HG03520 (cell line): ENCODE data around the gene STRN3.
"Not testable (repeated sequence)": the region's sequence is repeated elsewhere in the genome, so short reads cannot be mapped to it uniquely, and the experiment has no call there.

ENCODE experiments used
- ATAC-seq: cut with Tn5 transposase; IDR thresholded peaks from one replicate; pipeline ENCODE4 v1.9.1; 2021; ENCODE audit warnings: mild to moderate bottlenecking, moderate library complexity; ENCODE audit not compliant: unreplicated experiment

STRN3 gene

DNA sequence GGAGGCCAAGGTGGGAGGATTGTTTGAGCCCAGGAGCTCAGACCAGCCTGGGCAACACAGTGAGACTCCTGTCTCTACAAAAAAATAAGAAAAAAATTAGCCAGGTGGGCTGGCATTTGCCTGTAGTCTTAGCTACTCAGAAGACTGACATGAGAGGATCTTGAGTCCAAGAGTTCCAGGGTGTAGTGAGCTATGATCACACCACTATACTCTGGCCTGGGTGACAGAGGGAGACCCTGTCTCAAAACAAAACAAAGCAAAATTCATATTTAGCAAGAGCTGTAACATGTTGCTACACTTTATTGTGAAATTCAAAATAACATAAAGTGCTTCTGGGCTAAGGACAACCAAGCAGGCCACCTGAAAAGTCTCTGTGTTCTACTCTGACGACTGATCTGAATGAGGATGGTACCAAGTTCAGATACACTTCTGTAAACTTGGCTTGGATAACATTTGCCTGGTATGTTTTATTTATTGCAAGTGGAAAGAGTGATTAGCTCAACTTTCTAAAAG lies 11.6 kb upstream of the STRN3 start:
- no peak for ATAC-seq

DNA sequence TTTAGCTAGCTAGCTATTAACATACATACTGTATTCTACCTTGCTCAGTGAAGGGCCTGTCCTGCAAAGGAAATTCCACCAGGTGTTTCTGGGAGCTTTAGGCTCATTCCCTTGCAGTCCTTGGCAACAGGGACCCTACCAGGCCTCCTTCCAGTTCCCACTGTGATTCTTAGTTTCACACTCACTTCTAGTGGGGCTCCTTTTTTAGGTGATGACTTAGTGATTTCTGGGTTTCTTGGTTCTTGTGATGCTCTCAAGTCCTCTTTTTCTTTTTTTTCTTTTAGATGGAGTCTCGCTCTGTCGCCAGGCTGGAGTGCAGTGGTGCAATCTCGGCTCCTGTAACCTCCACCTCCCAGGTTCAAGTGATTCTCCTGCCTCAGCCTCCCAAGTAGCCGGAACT lies 10.4 kb upstream of the STRN3 start:
- ATAC-seq = no peak

DNA sequence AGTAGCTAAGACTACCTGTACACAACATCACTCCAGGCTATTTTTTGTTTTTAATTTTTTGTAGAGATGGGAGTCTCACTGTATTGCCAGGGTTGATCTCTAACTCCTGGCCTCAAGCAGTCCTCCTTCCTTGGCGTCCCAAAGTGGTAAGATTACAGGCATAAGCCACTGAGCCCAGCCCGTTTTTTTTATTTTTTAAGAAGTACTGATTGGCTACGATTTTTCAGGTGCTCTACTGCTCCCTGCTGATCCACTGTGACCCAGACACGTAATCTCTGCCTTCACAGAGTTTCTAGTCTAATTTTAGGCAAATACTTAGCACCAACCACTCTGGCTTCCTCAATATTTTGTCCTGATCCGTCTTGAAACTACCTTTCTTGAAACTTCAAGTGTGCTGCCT lies 4.3 kb upstream of the STRN3 start:
- ATAC-seq = no peak

DNA sequence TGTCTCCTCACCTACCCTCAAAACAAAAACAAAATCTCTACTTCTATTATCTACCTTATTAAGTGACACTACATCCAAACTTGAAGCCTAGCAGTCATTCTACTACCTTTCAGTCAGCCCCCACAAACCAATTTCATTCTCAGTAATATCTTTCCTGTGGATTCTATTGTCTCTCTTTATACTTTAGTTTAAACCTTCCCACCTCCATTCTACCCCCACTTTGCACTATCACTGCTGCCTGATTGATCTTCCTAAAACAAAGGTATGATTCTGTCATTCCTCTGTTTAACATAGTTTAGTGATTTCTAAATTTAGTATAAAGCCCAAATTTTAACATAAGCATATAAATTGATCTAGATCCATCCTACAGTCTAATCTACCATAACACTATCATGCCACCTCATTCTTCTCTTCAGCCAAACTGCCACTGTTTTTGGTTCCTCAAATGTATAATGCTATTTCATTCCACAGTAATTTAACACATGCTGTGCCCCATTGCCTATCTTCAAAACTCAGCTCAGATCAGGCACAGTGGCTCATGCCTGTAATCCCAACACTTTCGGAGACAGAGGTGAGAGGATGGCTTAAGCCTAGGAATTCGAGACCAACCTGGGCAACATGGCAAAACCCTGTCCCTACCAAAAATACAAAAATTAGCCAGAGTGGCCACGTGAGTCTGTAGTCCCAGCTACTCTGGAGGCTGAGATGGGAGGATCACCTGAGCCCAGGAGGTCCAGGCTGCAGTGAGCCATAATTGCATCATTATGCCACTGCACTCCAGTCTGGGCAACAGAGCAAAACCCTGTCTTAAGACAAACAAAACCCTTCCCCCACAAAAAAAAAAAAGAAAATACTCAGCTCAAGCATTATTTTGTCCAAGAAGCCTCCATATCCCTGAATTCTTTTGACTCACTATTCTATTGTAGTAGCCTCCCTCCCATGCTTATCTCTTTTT lies 3.1 kb upstream of the STRN3 start:
- ATAC-seq = no peak

DNA sequence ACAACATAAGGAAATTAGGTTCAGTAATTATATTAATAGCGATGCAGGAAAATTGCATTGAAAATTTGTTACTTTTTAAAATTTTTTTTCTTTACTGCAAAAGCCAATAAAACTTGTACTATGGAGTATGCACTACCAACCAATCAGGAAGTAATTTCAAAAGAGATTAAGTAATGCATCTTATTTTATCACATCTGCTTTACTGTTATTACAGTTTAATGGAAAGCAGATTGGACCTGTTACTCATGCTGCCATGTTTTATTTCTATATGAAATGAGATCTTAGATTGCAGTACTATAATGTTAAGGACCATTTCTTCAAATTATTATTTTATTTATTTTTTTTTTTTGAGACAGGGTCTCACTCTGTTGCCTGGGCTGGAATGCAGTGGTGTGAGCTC lies 1.7 kb upstream of the STRN3 start:
- ATAC-seq = no peak

DNA sequence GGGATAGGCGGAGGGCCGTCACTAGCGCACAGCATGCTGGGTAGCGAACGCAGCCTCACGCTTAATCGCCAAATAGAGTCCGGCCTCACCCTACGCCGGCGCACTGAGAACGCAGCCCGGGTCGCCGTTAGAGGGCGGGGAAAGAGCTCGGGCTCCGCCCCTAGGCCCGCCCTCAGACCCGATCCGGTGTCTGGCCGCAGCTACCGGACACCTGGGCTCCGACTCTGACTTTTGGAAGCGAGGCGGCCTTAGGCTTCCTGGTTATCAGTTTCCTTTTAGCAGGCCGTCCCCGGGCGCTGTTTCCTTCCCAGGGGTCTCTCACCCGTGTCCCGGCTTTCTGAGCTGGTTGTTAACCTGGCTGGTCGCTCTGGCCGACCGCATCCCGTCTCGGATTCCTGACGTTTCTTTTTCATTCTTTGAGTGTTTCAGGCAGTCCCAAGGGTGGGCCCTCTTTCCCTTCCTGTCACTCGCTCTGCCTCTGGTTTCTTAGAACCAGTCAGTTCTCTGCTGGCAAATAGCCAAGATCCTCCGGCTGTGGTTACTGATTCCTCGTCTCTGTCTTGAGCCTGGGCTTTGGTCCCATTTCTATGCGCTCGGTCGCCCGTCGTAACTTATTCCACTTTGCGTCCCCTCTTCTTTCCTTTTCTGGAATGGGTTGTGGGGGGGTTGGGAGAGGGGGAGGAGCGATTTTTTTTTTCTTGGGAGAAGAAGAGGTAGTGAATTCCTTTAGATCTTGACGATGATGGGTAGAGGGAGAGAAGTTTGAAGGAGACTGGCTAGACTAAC lies 464 bp upstream of the STRN3 start:
- peak; percentile 90 for ATAC-seq

DNA sequence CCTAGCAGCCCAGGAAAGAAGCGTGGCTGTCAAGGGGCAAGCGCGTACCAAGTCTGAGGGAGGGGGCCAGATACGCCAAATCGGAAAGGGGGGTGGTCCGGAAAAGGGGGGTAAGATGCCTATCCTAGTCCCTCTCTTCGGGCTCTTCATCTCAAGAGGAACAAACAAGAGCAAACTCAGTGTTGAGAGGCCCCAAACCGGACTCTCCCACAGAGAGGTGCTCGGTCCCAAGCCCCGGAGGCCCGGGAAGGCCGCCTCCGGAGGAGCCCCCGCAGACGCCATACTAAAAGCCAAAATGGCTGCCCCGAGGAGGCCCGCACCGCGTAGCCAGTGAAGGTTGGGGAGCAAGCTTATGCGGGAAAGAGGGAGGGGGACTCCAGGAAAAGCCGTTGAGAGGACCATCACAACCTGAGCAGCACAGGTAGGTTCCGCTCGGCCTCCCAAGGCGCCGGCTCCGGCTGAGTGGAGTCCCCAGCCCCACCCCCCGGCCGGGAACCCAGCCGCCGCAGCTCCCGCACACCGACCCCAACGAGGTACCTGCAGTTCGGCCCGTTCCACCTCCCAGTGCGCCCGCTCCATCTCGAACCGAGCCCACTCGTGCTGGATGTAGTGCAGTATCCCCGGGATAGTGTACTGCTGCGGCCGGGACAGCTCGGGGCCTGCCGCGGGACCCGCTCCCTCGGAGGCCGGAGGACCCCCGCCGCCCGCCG lies 657 bp downstream of the STRN3 start, which contains the start of gene AP4S1:
AP4S1 (plus strand) TSS at position 283 of the 710 bp plus-strand sequence. CDS start 40,548 bp downstream, outside the sequence.
- ATAC-seq = no peak

DNA sequence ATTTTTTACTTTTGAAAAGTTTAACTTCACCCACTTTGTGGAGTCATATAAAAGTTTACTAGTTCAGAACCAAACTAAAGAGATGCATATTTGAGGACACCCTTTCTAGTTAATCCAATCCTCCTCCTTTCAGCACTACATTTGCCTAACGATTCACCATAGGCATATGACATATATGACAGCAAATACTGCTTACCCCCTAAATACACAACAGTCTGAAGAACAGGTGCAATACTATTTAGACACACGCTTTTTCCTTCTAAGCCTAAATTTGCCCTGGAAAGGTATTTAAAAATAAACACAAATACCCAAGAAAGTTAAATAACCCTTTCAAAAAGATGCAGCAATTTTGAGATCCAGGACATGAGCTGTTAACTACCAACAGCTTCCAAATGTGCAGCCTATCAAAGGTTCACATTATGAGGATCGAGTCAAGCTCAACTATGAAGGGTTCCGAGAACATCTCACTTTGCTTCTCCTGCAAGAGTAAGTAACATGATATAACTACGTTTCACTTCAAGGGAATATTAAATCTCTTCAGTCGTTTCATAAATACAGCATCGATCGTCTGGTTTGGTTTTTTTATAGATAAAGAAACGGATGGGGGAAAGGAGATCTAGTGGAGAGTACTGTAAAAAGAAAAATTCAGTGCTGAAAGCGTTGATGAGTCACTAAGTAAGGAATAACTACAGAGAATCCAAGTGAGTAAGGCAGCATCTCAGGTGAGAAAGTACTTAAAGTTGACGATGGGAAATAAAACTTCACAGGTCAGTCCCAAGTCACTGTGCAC lies 1.4 kb downstream of the STRN3 start:
- no peak for ATAC-seq

DNA sequence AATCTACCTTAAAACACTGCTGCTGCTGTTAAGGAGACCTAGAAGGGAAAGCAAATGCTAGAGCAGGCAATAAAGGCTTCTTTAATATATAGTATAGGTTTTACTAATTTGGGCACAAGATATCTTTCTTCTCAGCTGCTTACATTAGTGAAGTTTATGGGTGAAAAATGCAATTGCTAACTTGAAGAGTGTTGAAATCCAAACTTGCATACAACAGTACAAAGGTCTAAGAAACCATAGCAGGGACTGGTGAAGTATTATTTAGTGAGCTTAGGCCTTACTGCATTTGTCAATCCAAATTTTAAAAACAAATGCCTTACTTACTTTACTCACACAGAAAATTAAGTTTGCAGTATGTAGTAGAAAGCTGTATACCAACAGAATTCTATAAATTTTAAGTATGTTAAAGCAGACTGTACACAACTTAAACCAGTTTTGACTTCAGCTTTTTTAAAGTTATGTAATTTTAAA lies 2.1 kb downstream of the STRN3 start:
- ATAC-seq = no peak

DNA sequence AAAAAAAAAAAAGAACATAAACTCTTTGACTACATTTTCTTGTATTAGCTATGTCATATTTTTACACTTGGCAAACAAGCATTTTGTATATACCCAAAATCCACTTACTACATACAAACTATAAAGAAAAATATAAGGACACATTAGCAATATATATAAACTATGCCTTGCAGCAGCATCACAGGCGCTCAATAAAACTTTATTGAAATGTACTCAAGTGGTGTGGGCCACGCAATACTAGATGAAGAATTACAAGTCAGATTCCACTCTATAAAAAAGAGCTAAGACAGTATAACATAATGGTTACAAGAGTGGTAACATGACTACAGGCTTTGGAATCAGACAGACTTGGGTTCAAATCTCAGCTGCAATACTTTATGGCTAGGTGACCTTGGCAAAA lies 3.8 kb downstream of the STRN3 start:
- ATAC-seq = no peak

DNA sequence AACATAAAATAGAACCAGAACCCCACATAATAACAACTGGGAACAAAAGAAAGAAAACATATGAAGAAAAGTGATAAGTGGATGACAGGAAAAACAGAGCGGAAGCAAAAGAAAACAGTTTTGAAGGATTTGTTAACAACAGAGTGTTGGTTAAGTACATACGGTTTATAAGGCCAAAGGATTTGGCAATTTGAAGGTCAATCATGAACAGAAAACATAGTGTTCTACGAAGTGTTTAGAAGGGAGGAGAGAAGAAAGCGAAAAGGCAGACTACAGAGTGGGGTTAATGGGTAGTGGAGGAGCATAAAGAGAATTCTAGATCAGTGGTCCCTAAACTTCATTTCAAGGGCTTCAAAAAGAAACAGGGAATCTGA lies 4.6 kb downstream of the STRN3 start:
- no peak for ATAC-seq

DNA sequence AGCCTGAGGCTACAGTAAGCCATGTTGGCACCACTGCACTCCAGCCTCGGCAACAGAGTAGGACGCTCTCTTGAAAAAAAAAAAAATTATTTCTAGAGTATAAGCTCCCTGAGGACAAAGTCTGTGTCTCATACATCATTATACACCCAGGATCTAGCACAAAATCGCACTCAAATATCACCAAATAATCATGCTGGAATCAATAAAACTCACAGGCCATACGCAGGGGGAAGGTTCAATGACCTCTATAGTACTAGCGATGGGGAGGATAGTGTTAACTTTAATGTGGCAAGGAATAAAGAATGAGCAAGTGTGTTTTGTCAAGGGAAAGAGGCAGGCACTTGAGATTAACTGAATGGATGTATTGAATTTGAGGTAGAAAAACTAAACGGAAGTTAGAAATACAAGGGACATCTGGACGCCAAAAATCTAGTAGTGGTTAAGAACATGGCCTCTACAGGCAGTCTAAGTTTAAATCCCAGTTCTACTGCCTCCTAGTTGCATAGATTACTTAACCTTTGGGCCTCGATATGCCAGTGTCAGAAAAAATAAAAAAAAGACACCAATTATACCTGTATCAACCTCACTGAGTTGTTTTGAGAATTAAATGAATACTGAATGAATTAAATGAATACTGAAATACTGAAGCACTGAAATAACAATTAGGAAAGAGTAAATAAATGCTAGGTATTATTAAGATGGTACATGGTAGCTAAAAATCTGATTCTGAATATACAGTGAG lies 5.2 kb downstream of the STRN3 start:
- no peak for ATAC-seq

DNA sequence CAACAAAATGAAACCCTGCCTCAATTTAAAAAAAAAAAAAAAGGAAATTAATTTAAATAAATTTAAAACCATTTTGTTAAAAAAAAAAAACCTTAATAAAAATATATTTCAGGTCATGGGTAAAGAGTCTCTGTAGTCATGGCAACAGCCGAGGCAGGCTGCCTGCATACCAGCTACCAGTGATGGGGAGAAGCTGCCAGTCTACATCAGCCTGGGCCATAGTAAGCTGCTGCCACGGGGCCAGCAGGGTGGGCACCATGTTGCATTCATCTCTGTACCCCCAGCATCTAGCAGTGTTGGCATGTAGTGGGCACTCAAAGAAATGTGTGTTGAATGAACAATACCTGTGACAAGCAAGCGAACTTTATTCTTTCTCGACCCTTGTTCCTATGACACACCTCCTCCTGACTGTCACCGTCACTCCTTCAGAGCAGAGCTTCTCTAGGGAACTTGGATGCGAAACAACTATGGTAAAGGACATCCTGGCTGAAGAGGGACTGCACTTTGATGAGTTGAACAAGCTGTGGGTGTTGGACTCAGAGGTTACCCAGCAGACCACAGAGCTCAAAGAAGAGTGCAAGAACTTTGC lies 8.0 kb downstream of the STRN3 start:
- no peak for ATAC-seq

DNA sequence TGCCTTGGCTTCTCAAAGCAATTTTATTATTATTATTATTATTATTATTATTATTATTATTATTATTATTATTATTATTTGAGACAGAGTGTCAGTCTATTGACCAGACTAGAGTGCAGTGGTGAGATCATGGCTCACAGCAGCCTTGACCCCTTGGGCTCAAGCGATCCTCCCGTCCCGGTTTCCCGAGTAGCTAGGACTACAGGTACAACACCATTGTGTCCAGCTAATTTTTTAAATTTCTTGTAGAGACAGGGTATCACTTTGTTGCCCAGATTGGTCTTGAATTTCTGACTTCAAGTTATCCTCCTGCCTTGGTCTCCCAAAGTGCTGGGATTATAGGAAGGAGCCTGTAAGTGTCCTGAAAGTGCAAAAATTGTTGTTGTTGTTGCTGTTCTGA lies 12.3 kb downstream of the STRN3 start:
- no peak for ATAC-seq

DNA sequence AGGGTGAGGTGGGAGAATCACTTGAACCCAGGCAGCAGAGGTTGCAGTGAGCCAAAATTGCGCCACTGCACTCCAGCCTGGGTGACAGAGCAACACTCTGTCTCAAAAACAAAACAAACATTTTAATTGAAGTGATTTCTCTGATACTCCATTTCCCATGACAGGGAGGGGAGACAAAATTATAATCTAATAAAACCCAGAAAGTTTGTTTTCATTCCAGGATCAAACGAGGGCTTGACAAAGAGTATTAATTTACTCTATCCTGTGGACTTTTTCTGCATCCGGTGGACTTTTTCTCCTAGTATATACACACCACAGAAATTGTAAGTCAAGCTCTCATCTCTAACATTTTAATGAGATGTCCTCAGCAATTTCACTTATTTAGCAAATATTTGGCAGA lies 15.2 kb downstream of the STRN3 start:
- no peak for ATAC-seq

DNA sequence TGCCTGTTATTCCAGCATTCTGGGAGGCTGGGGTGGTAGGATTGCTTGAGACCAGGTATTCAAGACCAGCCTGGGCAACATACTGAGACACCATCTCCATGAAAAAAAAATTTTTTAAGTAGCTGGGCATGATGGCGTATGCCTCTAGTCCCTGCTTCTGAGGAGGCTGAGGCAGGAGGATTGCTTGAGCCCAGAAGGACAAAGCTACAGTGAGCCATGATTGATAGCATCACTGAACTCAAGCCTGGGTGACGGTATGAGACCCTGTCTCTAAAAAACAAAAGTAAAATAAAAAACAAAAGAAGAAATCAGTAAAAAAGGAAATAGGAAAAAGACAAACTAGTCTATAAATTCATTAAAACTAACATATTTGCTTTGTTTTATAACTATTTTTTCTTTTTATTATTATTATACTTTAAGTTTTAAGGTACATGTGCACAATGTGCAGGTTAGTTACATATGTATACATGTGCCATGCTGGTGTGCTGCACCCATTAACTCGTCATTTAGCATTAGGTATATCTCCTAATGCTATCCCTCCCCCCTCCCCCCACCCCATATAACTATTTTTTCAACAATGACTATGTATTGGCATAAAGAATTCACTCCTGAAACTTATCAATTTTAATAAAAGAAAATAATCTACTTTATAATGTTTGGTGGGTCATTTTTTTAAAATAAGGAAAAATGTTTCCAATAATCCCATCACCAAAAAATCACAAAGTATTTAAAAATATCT lies 16.2 kb downstream of the STRN3 start:
- no peak for ATAC-seq

DNA sequence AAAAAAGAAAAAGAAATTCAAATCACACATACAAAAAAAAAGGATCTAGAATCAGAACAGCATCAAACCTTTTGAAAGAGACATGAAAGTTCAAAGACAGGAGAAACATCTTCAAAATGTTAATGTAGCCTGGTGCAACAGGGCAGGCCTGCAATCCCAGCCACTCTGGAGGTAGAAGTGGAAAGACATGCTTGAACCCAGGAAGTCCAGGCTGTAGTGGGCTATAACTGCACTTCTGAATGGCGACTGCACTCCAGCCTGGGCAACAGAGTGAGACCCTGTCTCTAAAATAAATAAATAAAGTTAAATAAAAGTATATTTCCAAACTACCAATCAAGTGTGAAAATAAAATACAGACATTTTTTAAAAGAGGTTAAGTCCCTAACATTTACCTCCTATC lies 19.5 kb downstream of the STRN3 start:
- no peak for ATAC-seq

DNA sequence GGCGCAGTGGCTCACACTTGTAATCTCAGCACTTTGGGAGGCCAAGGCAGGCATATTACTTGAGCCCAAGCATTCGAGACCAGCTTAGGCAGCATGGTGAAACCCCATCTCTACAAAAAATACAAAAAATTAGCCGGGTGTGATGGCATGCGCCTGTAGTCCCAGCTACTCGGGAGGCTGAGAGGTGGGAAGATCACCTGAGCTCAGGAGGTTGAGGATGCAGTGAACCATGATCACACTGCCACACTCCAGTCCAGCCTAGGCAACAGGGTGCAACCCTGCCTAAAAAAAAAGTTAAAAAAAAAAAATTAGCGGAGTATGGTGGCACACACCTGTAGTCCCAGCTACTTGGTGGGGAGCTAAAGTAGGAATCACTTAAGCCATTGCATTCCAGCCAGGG lies 22.2 kb downstream of the STRN3 start:
- ATAC-seq = not testable (repeated sequence)
